Endothelial cell of umbilical vein (primary cell): ENCODE data around the gene CTU2. TPM values are rescaled to one million over a fixed set of nuclear protein-coding genes. Genes with fewer than 3 reads are reported as not detected.

Source experiments
- BruUV-seq: library from RNA; stranded (reverse); fragments of 400-500 nt; replicated peaks from 2 replicates; lab custom pipeline; 2021; lab: Mats Ljungman, UMichigan
- CTCF ChIA-PET: fragments of 300-600, 350-600 bp; sonication (Branson Sonifier 250); formaldehyde crosslinking; loops from one replicate; lab custom pipeline; 2021; ENCODE audit warnings: antibody characterized with exemption, inconsistent platforms; lab: Charles Lee
- POLR2A ChIA-PET: fragments of 300-600, 350-600 bp; sonication (Branson Sonifier 250); formaldehyde crosslinking; loops from one replicate; lab custom pipeline; 2021; ENCODE audit warnings: antibody characterized with exemption, inconsistent platforms; lab: Charles Lee
- DNase-seq: peaks from one replicate; pipeline ENCODE4 v3.0.0-alpha.2; 2011; ENCODE audit warnings: low read depth, low spot score
- FAIRE-seq: peaks from 2 replicates; lab custom pipeline; 2011; peaks lifted over from hg19 to GRCh38; lab: Jason Lieb, UNC
- H2AFZ ChIP-seq: 2 replicates; pipeline ENCODE4 v1.6.0; 2012; ENCODE audit warnings: low read depth, low read length, control low read depth, inconsistent platforms
- H3K27ac ChIP-seq: 2 replicates; pipeline ENCODE4 v1.5.1; 2011; ENCODE audit warnings: low read depth, mild to moderate bottlenecking, control low read depth, low read length, moderate library complexity; ENCODE audit not compliant: insufficient read depth
- H3K27me3 ChIP-seq, 2 experiments: 2 replicates each; pipeline versions ENCODE4 v1.6.0 to v1.6.1; 2011; ENCODE audit warnings: low read length in 2 of 2, mixed read lengths in 1 of 2; ENCODE audit not compliant: control insufficient read depth in 2 of 2, insufficient read depth in 2 of 2
- H3K36me3 ChIP-seq, 2 experiments: 2 replicates in 1 of 2; 3 replicates in 1 of 2; pipeline ENCODE4 v1.5.1; 2011; ENCODE audit warnings: low read length in 2 of 2, mild to moderate bottlenecking in 1 of 2, moderate library complexity in 1 of 2; ENCODE audit not compliant: control insufficient read depth in 2 of 2, insufficient read depth in 2 of 2; ENCODE audit errors: extremely low read depth in 1 of 2
- H3K4me1 ChIP-seq: 3 replicates; pipeline ENCODE4 v1.5.1; 2011; ENCODE audit warnings: mild to moderate bottlenecking, low read length; ENCODE audit not compliant: control insufficient read depth, insufficient read depth; ENCODE audit errors: extremely low read depth
- H3K4me2 ChIP-seq: 2 replicates; pipeline ENCODE4 v1.6.1; 2011; ENCODE audit warnings: low read length, control low read depth, mixed read lengths; ENCODE audit not compliant: insufficient read depth
- H3K4me3 ChIP-seq, 3 experiments: fragments of 200-600 bp in 1 of 3; sonication (generic), shearing (Covaris generic) in 1 of 3; replicated peaks in 1 of 3; 2 replicates each; pipeline ENCODE4 v1.5.1; 2011 to 2016; ENCODE audit warnings: control low read depth in 3 of 3, low read length in 3 of 3, mild to moderate bottlenecking in 2 of 3, inconsistent platforms in 1 of 3, low read depth in 1 of 3, moderate library complexity in 1 of 3; ENCODE audit not compliant: insufficient read depth in 1 of 3
- H3K79me2 ChIP-seq: 2 replicates; pipeline ENCODE4 v1.6.0; 2012; ENCODE audit warnings: low read length, inconsistent platforms; ENCODE audit not compliant: control insufficient read depth, insufficient read depth
- H3K9ac ChIP-seq: replicated peaks from 2 replicates; pipeline ENCODE3; 2011; ENCODE audit warnings: low read length, control low read depth; ENCODE audit not compliant: insufficient read depth; ENCODE audit errors: extremely low read depth
- H3K9me1 ChIP-seq: replicated peaks from 3 replicates; pipeline ENCODE4 v1.6.0; 2011; ENCODE audit warnings: mild to moderate bottlenecking, low read length; ENCODE audit not compliant: control insufficient read depth, insufficient read depth; ENCODE audit errors: extremely low read depth
- H3K9me3 ChIP-seq: replicated peaks from 2 replicates; pipeline ENCODE4 v1.5.1; 2012; ENCODE audit warnings: low read length, inconsistent platforms; ENCODE audit not compliant: control insufficient read depth, insufficient read depth
- H4K20me1 ChIP-seq: replicated peaks from 2 replicates; pipeline ENCODE3; 2011; ENCODE audit warnings: mild to moderate bottlenecking, low read length; ENCODE audit not compliant: control insufficient read depth, insufficient read depth; ENCODE audit errors: extremely low read depth
- EZH2 ChIP-seq: IDR thresholded peaks from 2 replicates; pipeline ENCODE4 v1.6.1; 2012; ENCODE audit warnings: borderline replicate concordance, low read depth, mild to moderate bottlenecking, moderate library complexity, low read length, inconsistent platforms; ENCODE audit not compliant: severe bottlenecking
- FOS ChIP-seq: IDR thresholded peaks from 2 replicates; pipeline ENCODE4 v1.6.1; 2011; ENCODE audit warnings: mild to moderate bottlenecking, low read length, moderate library complexity, borderline replicate concordance; ENCODE audit not compliant: insufficient read depth
- GATA2 ChIP-seq: IDR thresholded peaks from 2 replicates; pipeline ENCODE4 v1.7.0; 2011; ENCODE audit warnings: low read depth, mild to moderate bottlenecking, moderate library complexity, mixed read lengths, low read length; ENCODE audit not compliant: insufficient read length, insufficient read depth
- JUN ChIP-seq: IDR thresholded peaks from 2 replicates; pipeline ENCODE4 v1.6.1; 2011; ENCODE audit warnings: borderline replicate concordance, low read depth; ENCODE audit not compliant: insufficient read length, insufficient read depth
- MYC ChIP-seq: IDR thresholded peaks from one replicate; pipeline ENCODE4 v1.6.1; 2011; ENCODE audit warnings: mild to moderate bottlenecking, low read depth, low read length
- POLR2A ChIP-seq: IDR thresholded peaks from 2 replicates; pipeline ENCODE4 v1.6.1; 2012; ENCODE audit warnings: low read depth, mild to moderate bottlenecking, control low read depth, low read length
- POLR2AphosphoS5 ChIP-seq: IDR thresholded peaks from 2 replicates; pipeline ENCODE4 v1.6.1; 2012; ENCODE audit warnings: low read depth, mild to moderate bottlenecking, control low read depth, low read length, moderate library complexity; ENCODE audit not compliant: insufficient read depth
- dilution Hi-C: fragments of 300-500 bp; cut with MboI; formaldehyde crosslinking; loops from one replicate; pipeline ENCODE4 v1.15.0; 2019; ENCODE audit warnings: low sequenced_read_pairs; ENCODE audit not compliant: extremely low pct_ligation_motif_present
- intact Hi-C: fragments of 100-400 bp; cut with micrococcal nuclease; formaldehyde crosslinking; loops from one replicate; pipeline ENCODE4 v1.10.0; 2022
- polyA plus RNA-seq, 4 experiments: library from polyadenylated mRNA; depleted of rRNA in 3 of 4; stranded (reverse) in 3 of 4; unstranded in 1 of 4; fragments of >200 nt; gene quantifications; 2 replicates each; pipeline versions ENCODE4 v1.2.1 to v1.2.3, GENCODE V29; 2011 to 2012; ENCODE audit warnings: missing spikeins in 1 of 4
- total RNA-seq: library from RNA; stranded (reverse); gene quantifications from 2 replicates; pipeline ENCODE4 v1.2.3, GENCODE V29; 2021
- TF ChIP-seq, protein P1 (sequence below): IDR thresholded peaks from 2 replicates; pipeline ENCODE4 v1.6.1; 2011; ENCODE audit not compliant: insufficient read depth, insufficient read length
- TF ChIP-seq, protein P2 (sequence below), 2 donors: IDR thresholded peaks; 1 replicate in 1 of 2; 2 replicates in 1 of 2; pipeline ENCODE4 v1.5.1; 2011; ENCODE audit warnings: low read length in 2 of 2, mild to moderate bottlenecking in 2 of 2, moderate library complexity in 2 of 2, control low read depth in 1 of 2, inconsistent platforms in 1 of 2, low read depth in 1 of 2; ENCODE audit not compliant: insufficient read depth in 1 of 2; ENCODE audit errors: extremely low read depth in 1 of 2

Gene CTU2
- total and polyA plus RNA-seq, 2 donors (not counting 3 experiments of a cell fraction or from before 2014, with no cell fraction given) = 26.1 to 33.7 TPM

DNA sequence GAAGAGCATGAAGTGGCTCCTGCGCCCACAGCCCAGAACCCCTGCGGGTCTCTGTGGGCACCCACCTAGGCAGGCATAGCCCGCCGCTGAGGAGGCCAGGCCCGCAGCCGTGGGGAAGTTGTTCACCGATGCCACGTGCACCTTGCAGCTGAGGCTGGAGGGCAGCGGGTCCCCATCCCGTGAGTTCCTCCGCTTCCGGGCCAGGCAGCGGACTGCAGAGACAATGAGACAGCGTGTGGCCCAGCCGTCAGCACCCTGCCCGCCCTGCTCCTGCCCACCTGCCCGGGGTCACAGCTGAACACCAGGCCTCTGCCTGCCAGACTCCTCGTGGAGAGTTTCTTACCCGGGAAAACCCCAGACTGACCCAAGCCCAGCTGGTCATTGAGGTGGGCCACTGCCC, 48.9 kb upstream of the CTU2 start:
- intact Hi-C loops = no loop called here
- DNase-seq = no peak
- CTCF ChIA-PET = no interaction called here

More for the DNA sequence above, 48.9 kb upstream of the CTU2 start:
- POLR2A ChIA-PET = no interaction called here
- peaks cover 7 to 17% of the 10 kb centered on the region in 2 experiments for H3K36me3 ChIP-seq
- H3K4me3 ChIP-seq = no peak overlapping the region
- peaks cover 34% of the 10 kb centered on the region for H3K79me2 ChIP-seq
- no peak for FAIRE-seq
- H2AFZ ChIP-seq = no peak overlapping the region
- no peaks in the 10 kb centered on the region for H3K27me3 ChIP-seq
- no peak overlapping the region for H3K27ac ChIP-seq
- H3K4me1 ChIP-seq = peaks cover 4% of the 10 kb centered on the region
- no peaks in the 10 kb centered on the region for H4K20me1 ChIP-seq
- no peaks in the 10 kb centered on the region for H3K9me1 ChIP-seq
- dilution Hi-C loops = no loop called here
- no peak for TF ChIP-seq MYC
- no peak for TF ChIP-seq GATA2
- no peak for TF ChIP-seq POLR2A
- TF ChIP-seq JUN = no peak
- no peak for TF ChIP-seq POLR2AphosphoS5
- TF ChIP-seq, protein P1, sequence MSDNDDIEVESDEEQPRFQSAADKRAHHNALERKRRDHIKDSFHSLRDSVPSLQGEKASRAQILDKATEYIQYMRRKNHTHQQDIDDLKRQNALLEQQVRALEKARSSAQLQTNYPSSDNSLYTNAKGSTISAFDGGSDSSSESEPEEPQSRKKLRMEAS = no peak
- TF ChIP-seq EZH2 = no peak
- TF ChIP-seq, protein P2, sequence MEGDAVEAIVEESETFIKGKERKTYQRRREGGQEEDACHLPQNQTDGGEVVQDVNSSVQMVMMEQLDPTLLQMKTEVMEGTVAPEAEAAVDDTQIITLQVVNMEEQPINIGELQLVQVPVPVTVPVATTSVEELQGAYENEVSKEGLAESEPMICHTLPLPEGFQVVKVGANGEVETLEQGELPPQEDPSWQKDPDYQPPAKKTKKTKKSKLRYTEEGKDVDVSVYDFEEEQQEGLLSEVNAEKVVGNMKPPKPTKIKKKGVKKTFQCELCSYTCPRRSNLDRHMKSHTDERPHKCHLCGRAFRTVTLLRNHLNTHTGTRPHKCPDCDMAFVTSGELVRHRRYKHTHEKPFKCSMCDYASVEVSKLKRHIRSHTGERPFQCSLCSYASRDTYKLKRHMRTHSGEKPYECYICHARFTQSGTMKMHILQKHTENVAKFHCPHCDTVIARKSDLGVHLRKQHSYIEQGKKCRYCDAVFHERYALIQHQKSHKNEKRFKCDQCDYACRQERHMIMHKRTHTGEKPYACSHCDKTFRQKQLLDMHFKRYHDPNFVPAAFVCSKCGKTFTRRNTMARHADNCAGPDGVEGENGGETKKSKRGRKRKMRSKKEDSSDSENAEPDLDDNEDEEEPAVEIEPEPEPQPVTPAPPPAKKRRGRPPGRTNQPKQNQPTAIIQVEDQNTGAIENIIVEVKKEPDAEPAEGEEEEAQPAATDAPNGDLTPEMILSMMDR (IDR thresholded peaks at IDR 0.05; ENCODE audit: extremely low read depth in 1 of 2, insufficient read depth in 1 of 2, low read depth in 1 of 2, low read length in 2 of 2) = no peak
- TF ChIP-seq FOS = no peak
- no peak overlapping the region for H3K4me2 ChIP-seq
- no peak overlapping the region for H3K9ac ChIP-seq
- H3K9me3 ChIP-seq = no peaks in the 10 kb centered on the region
- BruUV-seq = no TSS peak
